ENCODE results near the gene PRLR.

PRLR gene

GRCh38 chr5:35056686-35057085, 173.6 kb downstream of the PRLR start:
- Histone ChIP-seq H3K27me3 (ENCODE audit: control insufficient read depth, insufficient read depth, low read length) (no peaks in the 10 kb centered on the region), H3K9ac (ENCODE audit: low read depth, low read length) (no peak overlapping the region), H3K4me3 (ENCODE audit: low read depth, low read length) (no peak overlapping the region), H3K4me1 (ENCODE audit: control insufficient read depth, insufficient read depth, low read length) (no peaks in the 10 kb centered on the region), H3K9me3 (ENCODE audit: control insufficient read depth, insufficient read depth, low read length) (no peaks in the 10 kb centered on the region), H3K36me3 (ENCODE audit: control insufficient read depth, insufficient read depth, low read length) (no peaks in the 10 kb centered on the region)

GRCh38 chr5:35052838-35053237, 177.4 kb downstream of the PRLR start:
- no peaks in the 10 kb centered on the region for H3K4me1 ChIP-seq (ENCODE audit: control insufficient read depth, insufficient read depth, low read length)
- no peaks in the 10 kb centered on the region for H3K36me3 ChIP-seq (ENCODE audit: control insufficient read depth, insufficient read depth, low read length)
- no peak overlapping the region for H3K4me3 ChIP-seq (ENCODE audit: low read depth, low read length)
- no peaks in the 10 kb centered on the region for H3K27me3 ChIP-seq (ENCODE audit: control insufficient read depth, insufficient read depth, low read length)
- H3K9me3 ChIP-seq (ENCODE audit: control insufficient read depth, insufficient read depth, low read length), result no peaks in the 10 kb centered on the region
- H3K9ac ChIP-seq (ENCODE audit: low read depth, low read length), result no peak overlapping the region

DNA sequence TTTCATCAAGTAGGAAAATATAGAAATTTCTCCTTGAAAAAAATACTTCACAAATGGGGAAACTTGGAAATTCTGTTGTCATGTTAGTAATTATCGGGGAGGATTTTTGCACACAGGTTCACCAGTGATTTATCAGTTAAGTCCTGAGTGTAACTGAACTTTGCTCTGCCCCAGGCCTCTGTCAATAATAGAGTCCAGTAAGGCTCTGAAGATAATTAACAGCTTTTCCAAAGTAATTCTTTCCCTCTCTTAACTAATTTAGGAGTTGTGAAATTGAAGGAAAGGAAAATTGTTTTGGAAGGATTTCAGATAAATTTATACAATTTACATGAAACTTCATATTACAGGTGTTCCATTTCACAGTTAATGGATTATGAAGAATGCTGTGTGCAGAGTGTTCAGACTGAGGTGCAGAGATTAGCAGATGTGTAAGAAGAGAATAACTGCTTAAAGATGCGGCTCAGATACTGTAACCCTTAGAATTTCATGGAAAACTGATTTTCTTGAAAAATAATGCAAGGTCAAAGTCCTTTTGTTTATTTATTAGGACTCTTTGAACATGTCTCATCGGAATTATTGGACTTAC, 179.7 kb downstream of the PRLR start:
- Histone ChIP-seq H3K4me1 (ENCODE audit: control insufficient read depth, insufficient read depth, low read length) (no peaks in the 10 kb centered on the region), H3K9ac (ENCODE audit: low read depth, low read length) (no peak overlapping the region), H3K9me3 (ENCODE audit: control insufficient read depth, insufficient read depth, low read length) (no peaks in the 10 kb centered on the region), H3K27me3 (ENCODE audit: control insufficient read depth, insufficient read depth, low read length) (no peaks in the 10 kb centered on the region), H3K36me3 (ENCODE audit: control insufficient read depth, insufficient read depth, low read length) (no peaks in the 10 kb centered on the region), H3K4me3 (ENCODE audit: low read depth, low read length) (no peak overlapping the region)

GRCh38 chr5:35048910-35049309, 181.4 kb downstream of the PRLR start:
- no peak overlapping the region for H3K9ac ChIP-seq (ENCODE audit: low read depth, low read length)
- no peaks in the 10 kb centered on the region for H3K9me3 ChIP-seq (ENCODE audit: control insufficient read depth, insufficient read depth, low read length)
- H3K4me3 ChIP-seq (ENCODE audit: low read depth, low read length), result no peak overlapping the region
- H3K36me3 ChIP-seq (ENCODE audit: control insufficient read depth, insufficient read depth, low read length), result no peaks in the 10 kb centered on the region
- no peaks in the 10 kb centered on the region for H3K27me3 ChIP-seq (ENCODE audit: control insufficient read depth, insufficient read depth, low read length)
- no peaks in the 10 kb centered on the region for H3K4me1 ChIP-seq (ENCODE audit: control insufficient read depth, insufficient read depth, low read length)

DNA sequence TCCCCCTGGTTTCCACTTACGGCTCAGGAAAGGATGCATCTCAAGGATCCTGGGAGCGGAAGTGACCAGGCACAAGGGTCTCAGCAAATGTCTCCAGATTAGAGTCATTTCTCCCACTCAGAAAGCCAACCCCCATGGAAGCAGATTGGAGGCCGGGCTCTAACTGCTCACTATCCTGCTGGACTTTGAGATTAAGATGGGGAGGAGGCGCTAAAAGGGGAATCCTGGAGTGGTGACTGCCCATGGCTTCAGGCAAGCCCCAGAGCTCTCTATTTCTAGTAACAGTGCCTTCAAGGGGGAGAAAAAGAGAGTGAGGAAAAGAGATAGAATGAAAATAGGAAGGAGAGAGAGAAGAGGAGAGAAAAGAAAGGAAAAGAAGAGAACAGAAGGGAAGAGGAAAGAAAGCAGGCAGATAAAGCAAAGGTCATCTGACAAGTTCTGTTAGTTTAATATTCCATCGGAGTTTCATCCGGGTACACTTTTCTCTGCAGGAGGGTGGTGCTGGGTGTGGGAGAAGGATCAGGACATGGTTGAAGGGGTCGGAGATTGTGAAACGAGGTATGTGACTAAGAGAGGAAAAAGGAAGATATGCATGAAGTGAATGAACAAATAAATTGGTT, 182.4 kb downstream of the PRLR start, which contains the start of gene AGXT2:
TSS of gene AGXT2 (minus strand) at position 165 of the 620 bp plus-strand sequence. CDS start at position 108, 57 bp downstream.
- no peaks in the 10 kb centered on the region for H3K9me3 ChIP-seq (ENCODE audit: control insufficient read depth, insufficient read depth, low read length)
- H3K4me3 ChIP-seq (ENCODE audit: low read depth, low read length), result no peak within 1 kb of the TSS
- H3K27me3 ChIP-seq (ENCODE audit: control insufficient read depth, insufficient read depth, low read length), result no peaks in the 10 kb centered on the region
- no peaks in the 10 kb centered on the region for H3K4me1 ChIP-seq (ENCODE audit: control insufficient read depth, insufficient read depth, low read length)
- no peaks in the 10 kb centered on the region for H3K36me3 ChIP-seq (ENCODE audit: control insufficient read depth, insufficient read depth, low read length)
- H3K9ac ChIP-seq (ENCODE audit: low read depth, low read length), result no peak within 1 kb of the TSS

GRCh38 chr5:35046774-35047173, 183.5 kb downstream of the PRLR start:
- H3K9ac ChIP-seq (ENCODE audit: low read depth, low read length), result no peak overlapping the region

DNA sequence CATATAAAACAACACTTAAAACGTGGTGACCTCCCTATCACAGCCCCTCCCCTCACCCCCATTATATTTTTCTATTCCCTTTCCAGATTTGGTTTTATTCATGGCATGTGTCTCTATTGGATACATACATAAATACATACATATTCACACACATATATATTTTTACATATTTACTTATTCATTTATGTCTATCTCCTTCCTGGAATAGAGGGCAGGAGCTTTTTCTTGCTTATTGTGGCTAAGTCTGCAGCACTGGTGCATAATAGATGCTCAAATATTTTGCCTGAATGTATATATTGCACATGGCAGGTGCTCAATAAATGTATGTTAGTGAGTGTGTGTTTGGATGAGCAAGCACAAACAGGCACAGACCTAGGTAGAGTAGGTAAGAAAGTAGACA, 185.0 kb downstream of the PRLR start:
- Histone ChIP-seq H3K9me3 (ENCODE audit: control insufficient read depth, insufficient read depth, low read length) (no peaks in the 10 kb centered on the region), H3K4me3 (ENCODE audit: low read depth, low read length) (no peak overlapping the region), H3K36me3 (ENCODE audit: control insufficient read depth, insufficient read depth, low read length) (no peaks in the 10 kb centered on the region), H3K9ac (ENCODE audit: low read depth, low read length) (no peak overlapping the region), H3K27me3 (ENCODE audit: control insufficient read depth, insufficient read depth, low read length) (no peaks in the 10 kb centered on the region), H3K4me1 (ENCODE audit: control insufficient read depth, insufficient read depth, low read length) (no peaks in the 10 kb centered on the region)

More at GRCh38 chr5:35046774-35047173, 183.5 kb downstream of the PRLR start:
- H3K27me3 ChIP-seq (ENCODE audit: control insufficient read depth, insufficient read depth, low read length), result no peaks in the 10 kb centered on the region
- no peaks in the 10 kb centered on the region for H3K4me1 ChIP-seq (ENCODE audit: control insufficient read depth, insufficient read depth, low read length)
- no peak overlapping the region for H3K4me3 ChIP-seq (ENCODE audit: low read depth, low read length)
- H3K36me3 ChIP-seq (ENCODE audit: control insufficient read depth, insufficient read depth, low read length), result no peaks in the 10 kb centered on the region
- no peaks in the 10 kb centered on the region for H3K9me3 ChIP-seq (ENCODE audit: control insufficient read depth, insufficient read depth, low read length)

- Histone ChIP-seq H3K9me3 (ENCODE audit: control insufficient read depth, insufficient read depth, low read length) (no peaks in the 10 kb centered on the region), H3K36me3 (ENCODE audit: control insufficient read depth, insufficient read depth, low read length) (no peaks in the 10 kb centered on the region), H3K27me3 (ENCODE audit: control insufficient read depth, insufficient read depth, low read length) (no peaks in the 10 kb centered on the region), H3K4me3 (ENCODE audit: low read depth, low read length) (no peak overlapping the region), H3K4me1 (ENCODE audit: control insufficient read depth, insufficient read depth, low read length) (no peaks in the 10 kb centered on the region), H3K9ac (ENCODE audit: low read depth, low read length) (no peak overlapping the region)
Measured at GRCh38 chr5:35044649-35045048, 185.6 kb downstream of the PRLR start.

DNA sequence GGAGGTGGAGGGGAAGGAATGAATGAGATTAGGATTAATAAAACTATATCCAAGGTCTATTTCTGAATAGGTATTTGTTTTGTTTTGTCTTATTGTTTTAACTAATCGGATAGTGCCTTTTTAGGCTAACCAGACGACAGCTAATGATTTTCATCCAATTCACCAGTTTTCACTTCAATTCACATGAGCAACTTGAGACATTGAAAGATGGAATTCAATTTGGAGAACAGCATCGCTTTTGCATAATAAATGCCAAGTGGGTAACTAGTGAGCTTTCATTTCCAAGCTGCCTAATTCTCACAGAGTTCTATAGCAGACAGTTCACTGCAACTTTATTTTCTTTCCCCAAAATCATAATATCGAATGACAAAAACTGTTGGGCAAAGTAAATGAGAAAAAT, 187.5 kb downstream of the PRLR start:
- H3K9me3 ChIP-seq (ENCODE audit: control insufficient read depth, insufficient read depth, low read length), result no peaks in the 10 kb centered on the region
- H3K4me3 ChIP-seq (ENCODE audit: low read depth, low read length), result no peak overlapping the region

DNA sequence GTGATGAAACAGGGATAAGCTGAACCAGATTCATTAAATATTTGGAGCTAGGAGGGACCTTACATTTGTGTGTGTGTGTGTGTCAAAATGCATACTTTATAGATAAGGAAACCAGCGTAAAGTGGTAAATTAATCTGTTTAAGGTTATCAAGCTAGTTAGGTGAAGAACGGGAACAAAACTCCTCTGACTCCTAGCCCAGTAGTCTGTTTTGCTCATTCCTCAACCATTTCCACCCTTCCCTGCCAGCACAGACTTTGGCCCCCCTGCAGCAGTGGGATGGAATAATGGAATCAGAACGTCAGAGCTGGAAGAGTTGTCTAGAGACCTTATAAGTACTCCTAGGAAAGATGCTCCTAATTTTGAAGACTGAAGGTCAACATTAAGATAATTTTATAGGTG, 189.0 kb downstream of the PRLR start:
- no peak overlapping the region for H3K9ac ChIP-seq (ENCODE audit: low read depth, low read length)
- no peaks in the 10 kb centered on the region for H3K4me1 ChIP-seq (ENCODE audit: control insufficient read depth, insufficient read depth, low read length)
- H3K4me3 ChIP-seq (ENCODE audit: low read depth, low read length), result no peak overlapping the region
- no peaks in the 10 kb centered on the region for H3K27me3 ChIP-seq (ENCODE audit: control insufficient read depth, insufficient read depth, low read length)
- no peaks in the 10 kb centered on the region for H3K9me3 ChIP-seq (ENCODE audit: control insufficient read depth, insufficient read depth, low read length)
- H3K36me3 ChIP-seq (ENCODE audit: control insufficient read depth, insufficient read depth, low read length), result no peaks in the 10 kb centered on the region

More for the DNA sequence above, 187.5 kb downstream of the PRLR start:
- H3K4me1 ChIP-seq (ENCODE audit: control insufficient read depth, insufficient read depth, low read length), result no peaks in the 10 kb centered on the region
- H3K9ac ChIP-seq (ENCODE audit: low read depth, low read length), result no peak overlapping the region
- H3K36me3 ChIP-seq (ENCODE audit: control insufficient read depth, insufficient read depth, low read length), result no peaks in the 10 kb centered on the region
- no peaks in the 10 kb centered on the region for H3K27me3 ChIP-seq (ENCODE audit: control insufficient read depth, insufficient read depth, low read length)

DNA sequence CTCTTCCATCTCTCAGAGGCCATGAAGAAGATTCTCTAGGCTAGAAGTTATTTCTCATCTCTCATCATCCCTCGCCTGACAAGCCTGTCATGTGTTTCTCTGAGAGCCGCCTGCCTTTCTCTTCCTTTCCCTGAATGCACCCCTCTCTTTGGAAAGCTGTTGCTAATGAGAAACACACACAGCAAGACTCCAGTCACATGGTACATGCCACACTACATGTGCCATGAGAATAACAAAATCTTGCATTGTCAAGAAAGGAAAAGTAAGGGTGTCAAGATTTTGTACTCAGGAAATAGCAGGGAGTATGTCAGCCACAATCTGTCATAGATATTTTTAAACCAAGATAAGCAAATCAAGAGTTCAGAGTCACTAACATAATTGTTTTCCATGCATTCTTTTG, 191.4 kb downstream of the PRLR start:
- H3K9me3 ChIP-seq (ENCODE audit: control insufficient read depth, insufficient read depth, low read length), result no peaks in the 10 kb centered on the region
- H3K4me1 ChIP-seq (ENCODE audit: control insufficient read depth, insufficient read depth, low read length), result no peaks in the 10 kb centered on the region
- no peak overlapping the region for H3K9ac ChIP-seq (ENCODE audit: low read depth, low read length)
- no peak overlapping the region for H3K4me3 ChIP-seq (ENCODE audit: low read depth, low read length)
- H3K27me3 ChIP-seq (ENCODE audit: control insufficient read depth, insufficient read depth, low read length), result no peaks in the 10 kb centered on the region
- H3K36me3 ChIP-seq (ENCODE audit: control insufficient read depth, insufficient read depth, low read length), result no peaks in the 10 kb centered on the region

DNA sequence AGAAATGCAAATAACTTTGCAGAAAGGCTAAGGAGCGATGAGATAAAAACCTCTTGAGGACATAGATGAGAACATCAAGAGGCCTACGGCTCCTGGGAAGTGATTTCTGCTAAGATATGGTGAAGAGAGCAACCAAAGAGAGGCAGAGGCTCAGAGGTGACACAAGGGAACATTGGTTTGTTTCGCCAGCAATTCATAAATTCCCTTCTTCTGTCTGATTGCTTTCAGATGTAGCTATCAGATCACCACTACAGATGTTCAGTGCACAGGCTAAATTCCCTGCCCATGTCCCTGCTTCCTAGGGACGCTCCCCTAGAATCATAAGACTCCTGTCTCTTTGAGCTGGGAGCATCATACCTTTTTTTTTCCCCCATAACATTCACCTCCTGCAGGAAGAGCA, 193.8 kb downstream of the PRLR start:
- no peaks in the 10 kb centered on the region for H3K9me3 ChIP-seq (ENCODE audit: control insufficient read depth, insufficient read depth, low read length)
- no peak overlapping the region for H3K4me3 ChIP-seq (ENCODE audit: low read depth, low read length)
- H3K27me3 ChIP-seq (ENCODE audit: control insufficient read depth, insufficient read depth, low read length), result no peaks in the 10 kb centered on the region
- H3K9ac ChIP-seq (ENCODE audit: low read depth, low read length), result no peak overlapping the region
- no peaks in the 10 kb centered on the region for H3K36me3 ChIP-seq (ENCODE audit: control insufficient read depth, insufficient read depth, low read length)
- H3K4me1 ChIP-seq (ENCODE audit: control insufficient read depth, insufficient read depth, low read length), result no peaks in the 10 kb centered on the region

Data from iPS-15b (cell line).